HL-60/S4 treated with retinoic acid at 250 ng/mL for 4 days and 3 days (cell line): ENCODE results near the gene BRAP.
"Not testable (repeated sequence)": the region's sequence is repeated elsewhere in the genome, so short reads cannot be mapped to it uniquely, and the experiment has no call there.

Source experiments
- in situ Hi-C: fragments of 300-500 bp; cut with MboI; formaldehyde crosslinking; loops from 2 replicates; pipeline ENCODE4 v1.7.0; 2022; ENCODE audit warnings: low sequenced_read_pairs

Gene BRAP

GRCh38 chr12:111685811-111686573 is at the start of gene BRAP, which contains the start of gene ACAD10:
Gene BRAP, minus strand, starts transcription at chr12:111685956. Its CDS starts 164 bp downstream, at chr12:111685792.
Gene ACAD10, plus strand, starts transcription at chr12:111686053. Its CDS starts 6,657 bp downstream, at chr12:111692710.
- in situ Hi-C loops = no loop called here

- in situ Hi-C loops = no loop called here
Measured at GRCh38 chr12:111733340-111733915, 47.7 kb upstream of the BRAP start.

GRCh38 chr12:111732786-111733185 is 47.0 kb upstream of the BRAP start:
- in situ Hi-C loops = no loop called here

- in situ Hi-C loops = no loop called here
Measured at GRCh38 chr12:111730420-111730819, 44.7 kb upstream of the BRAP start.

- in situ Hi-C loops = no loop called here
Measured at GRCh38 chr12:111728795-111729194, 43.0 kb upstream of the BRAP start.

GRCh38 chr12:111723646-111724360 is 38.0 kb upstream of the BRAP start:
- in situ Hi-C loops = not testable (repeated sequence)

- in situ Hi-C loops = no loop called here
Measured at GRCh38 chr12:111720457-111720856, 34.7 kb upstream of the BRAP start.

GRCh38 chr12:111719316-111719715 is 33.6 kb upstream of the BRAP start:
- in situ Hi-C loops = not testable (repeated sequence)

- in situ Hi-C loops = no loop called here
Measured at GRCh38 chr12:111715279-111715678, 29.5 kb upstream of the BRAP start.

GRCh38 chr12:111706145-111706544 is 20.4 kb upstream of the BRAP start:
- in situ Hi-C loops = no loop called here

- in situ Hi-C loops = no loop called here
Measured at GRCh38 chr12:111705672-111706071, 19.9 kb upstream of the BRAP start.

GRCh38 chr12:111699962-111700361 is 14.2 kb upstream of the BRAP start:
- in situ Hi-C loops = no loop called here

GRCh38 chr12:111693818-111694217 is 8.1 kb upstream of the BRAP start:
- in situ Hi-C loops = no loop called here

GRCh38 chr12:111692575-111693210 is 6.9 kb upstream of the BRAP start:
- in situ Hi-C loops = no loop called here

GRCh38 chr12:111691262-111691661 is 5.5 kb upstream of the BRAP start:
- in situ Hi-C loops = no loop called here

GRCh38 chr12:111687952-111688351 is 2.2 kb upstream of the BRAP start:
- in situ Hi-C loops = no loop called here

- in situ Hi-C loops = no loop called here
Measured at GRCh38 chr12:111687255-111687654, 1.5 kb upstream of the BRAP start.

GRCh38 chr12:111686574-111687105 is 884 bp upstream of the BRAP start:
- in situ Hi-C loops = no loop called here

GRCh38 chr12:111685322-111685810 is 390 bp downstream of the BRAP start:
- in situ Hi-C loops = no loop called here

GRCh38 chr12:111684485-111685198 is 1.1 kb downstream of the BRAP start:
- in situ Hi-C loops = not testable (repeated sequence)
